H1 (cell line): ENCODE measurements around the gene PTGDS. TPM values are rescaled to one million over a fixed set of nuclear protein-coding genes. Genes with fewer than 3 reads are reported as not detected.

ENCODE experiments used
- CTCF ChIA-PET: fragments of 300-600 bp; sonication (Branson Sonifier 250); formaldehyde crosslinking; loops from one replicate; lab custom pipeline; 2021; ENCODE audit not compliant: partially characterized antibody; lab: Charles Lee
- POLR2A ChIA-PET: fragments of 300-600 bp; sonication (Branson Sonifier 250); formaldehyde crosslinking; loops from one replicate; lab custom pipeline; 2021; ENCODE audit warnings: inconsistent platforms; ENCODE audit not compliant: partially characterized antibody; lab: Charles Lee
- DNase-seq, 2 experiments: peaks; one replicate each; pipeline versions ENCODE4 v3.0.0 to v3.0.0-alpha.2; 2010 to 2022; ENCODE audit warnings: low spot score in 2 of 2, low read depth in 1 of 2, mixed read lengths in 1 of 2
- FAIRE-seq: peaks from 2 replicates; lab custom pipeline; 2011; peaks lifted over from hg19 to GRCh38; lab: Jason Lieb, UNC
- H2AFZ ChIP-seq: 2 replicates; pipeline ENCODE4 v1.8.1; 2012; ENCODE audit warnings: low read length, inconsistent platforms
- H2AK5ac ChIP-seq: 2 replicates; pipeline ENCODE4 v1.6.1; 2013; ENCODE audit warnings: low read depth, low read length
- H2BK120ac ChIP-seq: replicated peaks from 2 replicates; pipeline ENCODE3; 2013; ENCODE audit warnings: low read depth, low read length, inconsistent platforms
- H2BK12ac ChIP-seq: 2 replicates; pipeline ENCODE4 v1.6.1; 2013; ENCODE audit warnings: low read depth, low read length
- H2BK15ac ChIP-seq: 2 replicates; pipeline ENCODE4 v1.6.1; 2013; ENCODE audit warnings: low read length
- H2BK20ac ChIP-seq: 2 replicates; pipeline ENCODE4 v1.6.1; 2013; ENCODE audit warnings: low read length
- H2BK5ac ChIP-seq: 2 replicates; pipeline ENCODE4 v1.6.1; 2013; ENCODE audit warnings: low read depth, low read length
- H3K14ac ChIP-seq: 2 replicates; pipeline ENCODE4 v1.6.1; 2013; ENCODE audit warnings: inconsistent platforms; ENCODE audit not compliant: insufficient read length
- H3K18ac ChIP-seq: 2 replicates; pipeline ENCODE4 v1.6.1; 2013; ENCODE audit warnings: low read length; ENCODE audit errors: extremely low read depth
- H3K23ac ChIP-seq: 2 replicates; pipeline ENCODE4 v1.6.1; 2013; ENCODE audit warnings: inconsistent platforms; ENCODE audit not compliant: insufficient read length
- H3K23me2 ChIP-seq: 2 replicates; pipeline ENCODE4 v1.6.1; 2013; ENCODE audit warnings: low read depth, low read length
- H3K27ac ChIP-seq: 2 replicates; pipeline ENCODE4 v1.6.1; 2011; ENCODE audit warnings: low read depth, low read length, inconsistent platforms
- H3K27me3 ChIP-seq, 4 experiments: replicated peaks in 1 of 4; 1 replicate in 1 of 4; 2 replicates in 3 of 4; pipeline versions ENCODE4 v1.6.1 to v1.8.1; 2011 to 2013; ENCODE audit warnings: low read length in 3 of 4, mild to moderate bottlenecking in 3 of 4, inconsistent platforms in 2 of 4, mixed read lengths in 2 of 4, moderate library complexity in 1 of 4; ENCODE audit not compliant: control insufficient read depth in 3 of 4, insufficient read depth in 3 of 4; ENCODE audit errors: extremely low read depth in 1 of 4
- H3K36me3 ChIP-seq, 4 experiments: 2 replicates each; pipeline versions ENCODE4 v1.6.1 to v1.8.1; 2011 to 2013; ENCODE audit warnings: mild to moderate bottlenecking in 4 of 4, low read length in 3 of 4, moderate library complexity in 2 of 4, control low read depth in 1 of 4, inconsistent platforms in 1 of 4; ENCODE audit not compliant: insufficient read depth in 4 of 4, control insufficient read depth in 2 of 4
- H3K4ac ChIP-seq: replicated peaks from 2 replicates; pipeline ENCODE3; 2013; ENCODE audit warnings: low read length, low read depth, mixed read lengths, inconsistent platforms; ENCODE audit not compliant: insufficient read length
- H3K4me1 ChIP-seq, 4 experiments: replicated peaks in 1 of 4; 1 replicate in 1 of 4; 2 replicates in 3 of 4; pipeline versions ENCODE4 v1.6.1 to v1.8.1; 2011 to 2013; ENCODE audit warnings: low read length in 3 of 4, inconsistent platforms in 2 of 4, mixed read lengths in 1 of 4; ENCODE audit not compliant: insufficient read depth in 4 of 4, control insufficient read depth in 3 of 4
- H3K4me2 ChIP-seq, 2 experiments: 2 replicates each; pipeline versions ENCODE4 v1.6.1 to v1.8.1; 2011 to 2013; ENCODE audit warnings: low read depth in 2 of 2, low read length in 2 of 2, control low read depth in 1 of 2, inconsistent platforms in 1 of 2, mild to moderate bottlenecking in 1 of 2; ENCODE audit not compliant: insufficient read depth in 1 of 2
- H3K4me3 ChIP-seq, 4 experiments: fragments of 200-600, 300-600 bp in 1 of 4; sonication (generic), shearing (Covaris generic), sonication (Bioruptor Twin) in 1 of 4; 2 replicates each; pipeline versions ENCODE4 v1.5.1 to v1.8.1; 2011 to 2016; ENCODE audit warnings: low read length in 4 of 4, low read depth in 3 of 4, control low read depth in 2 of 4, inconsistent platforms in 2 of 4, mild to moderate bottlenecking in 2 of 4, mixed read lengths in 1 of 4, moderate library complexity in 1 of 4; ENCODE audit not compliant: insufficient read depth in 2 of 4; ENCODE audit errors: extremely low read depth in 1 of 4
- H3K56ac ChIP-seq: replicated peaks from 2 replicates; pipeline ENCODE3; 2013; ENCODE audit warnings: low read depth, mild to moderate bottlenecking, mixed read lengths, low read length, inconsistent platforms; ENCODE audit not compliant: insufficient read length
- H3K79me1 ChIP-seq: 2 replicates; pipeline ENCODE4 v1.6.1; 2013; ENCODE audit warnings: low read depth, low read length, control low read depth
- H3K79me2 ChIP-seq, 2 experiments: 2 replicates each; pipeline versions ENCODE4 v1.6.1 to v1.8.1; 2012 to 2013; ENCODE audit warnings: low read length in 2 of 2, mild to moderate bottlenecking in 2 of 2, inconsistent platforms in 1 of 2; ENCODE audit not compliant: insufficient read depth in 2 of 2, control insufficient read depth in 1 of 2
- H3K9ac ChIP-seq, 4 experiments: replicated peaks in 1 of 4; 1 replicate in 1 of 4; 2 replicates in 3 of 4; pipeline versions ENCODE4 v1.6.1 to v1.8.1; 2011 to 2013; ENCODE audit warnings: low read depth in 3 of 4, low read length in 3 of 4, control low read depth in 2 of 4, mild to moderate bottlenecking in 2 of 4, moderate library complexity in 2 of 4, inconsistent platforms in 1 of 4; ENCODE audit errors: extremely low read depth in 1 of 4
- H3K9me3 ChIP-seq, 2 experiments: 2 replicates each; pipeline versions ENCODE4 v1.6.1 to v1.8.1; 2012 to 2013; ENCODE audit warnings: mild to moderate bottlenecking in 2 of 2, moderate library complexity in 2 of 2, control low read depth in 1 of 2, inconsistent platforms in 1 of 2, low read depth in 1 of 2, low read length in 1 of 2, mixed read lengths in 1 of 2; ENCODE audit not compliant: insufficient read depth in 2 of 2
- H4K20me1 ChIP-seq, 2 experiments: replicated peaks in 1 of 2; 2 replicates each; pipeline versions ENCODE3 to v1.8.1; 2011 to 2013; ENCODE audit warnings: inconsistent platforms in 2 of 2, low read length in 2 of 2, mild to moderate bottlenecking in 1 of 2; ENCODE audit not compliant: insufficient read depth in 2 of 2, control insufficient read depth in 1 of 2
- H4K5ac ChIP-seq: 2 replicates; pipeline ENCODE4 v1.6.1; 2013; ENCODE audit warnings: low read length, low read depth, mixed read lengths, inconsistent platforms; ENCODE audit not compliant: insufficient read length
- H4K8ac ChIP-seq: 2 replicates; pipeline ENCODE4 v1.8.0; 2013; ENCODE audit warnings: mild to moderate bottlenecking, moderate library complexity, low read length, inconsistent platforms; ENCODE audit not compliant: insufficient read depth; ENCODE audit errors: extremely low read depth
- H4K91ac ChIP-seq: replicated peaks from 2 replicates; pipeline ENCODE3; 2013; ENCODE audit warnings: low read length, mixed read lengths, inconsistent platforms; ENCODE audit not compliant: insufficient read length
- BCL11A ChIP-seq, 2 experiments: IDR thresholded peaks; one replicate each; pipeline ENCODE4 v1.6.1; 2011; ENCODE audit warnings: low read depth in 2 of 2, low read length in 2 of 2, mild to moderate bottlenecking in 2 of 2
- CEBPB ChIP-seq: IDR thresholded peaks from 2 replicates; pipeline ENCODE4 v1.6.1; 2012; ENCODE audit warnings: low read depth, low read length
- CREB1 ChIP-seq: IDR thresholded peaks from 2 replicates; pipeline ENCODE4 v1.6.1; 2012; ENCODE audit warnings: inconsistent platforms
- CTBP2 ChIP-seq: IDR thresholded peaks from 2 replicates; pipeline ENCODE4 v1.7.0; 2011; ENCODE audit warnings: borderline replicate concordance, mild to moderate bottlenecking, moderate library complexity, mixed read lengths, low read length; ENCODE audit not compliant: insufficient read depth, insufficient read length
- MAFK ChIP-seq: IDR thresholded peaks from 2 replicates; pipeline ENCODE4 v1.6.1; 2012; ENCODE audit warnings: low read depth, mild to moderate bottlenecking, improper control_type of control experiment, low read length
- MAX ChIP-seq: IDR thresholded peaks from 2 replicates; pipeline ENCODE4 v1.6.1; 2012; ENCODE audit warnings: inconsistent platforms
- PHF8 ChIP-seq: fragments of 200-600 bp; sonication (generic); conservative IDR thresholded peaks from 2 replicates; pipeline ENCODE4 v1.7.1; 2012; ENCODE audit warnings: low read depth, mild to moderate bottlenecking, inconsistent platforms, low read length, moderate library complexity
- SAP30 ChIP-seq: fragments of 300-600 bp; sonication (generic); IDR thresholded peaks from 2 replicates; pipeline ENCODE4 v1.7.1; 2012; ENCODE audit warnings: low read length, moderate library complexity, mild to moderate bottlenecking, inconsistent platforms; ENCODE audit not compliant: insufficient read depth, insufficient replicate concordance
- SP2 ChIP-seq: IDR thresholded peaks from 2 replicates; pipeline ENCODE4 v1.6.1; 2012; ENCODE audit warnings: mild to moderate bottlenecking, low read length, inconsistent platforms
- SRF ChIP-seq: IDR thresholded peaks from 2 replicates; pipeline ENCODE4 v1.6.1; 2011; ENCODE audit warnings: mild to moderate bottlenecking, low read depth, low read length, moderate library complexity
- WGBS, 2 experiments: shearing (Covaris generic) in 1 of 2; methylation state at CpG; one replicate each; pipeline versions ENCODE4 v1.1.6 to v1.1.7; 2013 to 2015; ENCODE audit warnings: low lambda C conversion rate in 2 of 2, mixed read lengths in 2 of 2, inconsistent platforms in 1 of 2, low coverage in 1 of 2, missing lambda C conversion rate in 1 of 2; ENCODE audit not compliant: insufficient replicate concordance in 2 of 2, insufficient coverage in 1 of 2, insufficient read length in 1 of 2; ENCODE audit errors: extremely low coverage in 1 of 2, missing lambda C conversion rate in 1 of 2; 5-methylcytosine and 5-hydroxymethylcytosine counted together
- polyA plus RNA-seq, 7 experiments: library from polyadenylated mRNA; depleted of rRNA in 3 of 7; stranded (reverse) in 5 of 7; unstranded in 2 of 7; fragments of >200 nt in 5 of 7; fragments of 200-250 nt in 2 of 7; gene quantifications; 1 replicate in 5 of 7; 2 replicates in 1 of 7; 4 replicates in 1 of 7; pipeline versions ENCODE4 v1.2.1 to v1.2.3, GENCODE V29; 2011 to 2013; ENCODE audit warnings: missing spikeins in 2 of 7, mixed read lengths in 2 of 7
- total RNA-seq: library from RNA; stranded (reverse); fragmentation: NEBNext Ultra II Directional; extraction: Animal tissue kit (Norgen Biotek cat#: 25700); gene quantifications from 2 replicates; pipeline ENCODE4 v1.2.1, GENCODE V29; 2021
- TF ChIP-seq, protein P1 (sequence below): IDR thresholded peaks from 2 replicates; pipeline ENCODE4 v1.6.1; 2012; ENCODE audit warnings: inconsistent platforms

Gene PTGDS
- total and polyA plus RNA-seq, 2 of the 8 experiments (the other 6 are each of a cell fraction or from before 2014, with no cell fraction given), result 1.7 to 2.3 TPM

DNA sequence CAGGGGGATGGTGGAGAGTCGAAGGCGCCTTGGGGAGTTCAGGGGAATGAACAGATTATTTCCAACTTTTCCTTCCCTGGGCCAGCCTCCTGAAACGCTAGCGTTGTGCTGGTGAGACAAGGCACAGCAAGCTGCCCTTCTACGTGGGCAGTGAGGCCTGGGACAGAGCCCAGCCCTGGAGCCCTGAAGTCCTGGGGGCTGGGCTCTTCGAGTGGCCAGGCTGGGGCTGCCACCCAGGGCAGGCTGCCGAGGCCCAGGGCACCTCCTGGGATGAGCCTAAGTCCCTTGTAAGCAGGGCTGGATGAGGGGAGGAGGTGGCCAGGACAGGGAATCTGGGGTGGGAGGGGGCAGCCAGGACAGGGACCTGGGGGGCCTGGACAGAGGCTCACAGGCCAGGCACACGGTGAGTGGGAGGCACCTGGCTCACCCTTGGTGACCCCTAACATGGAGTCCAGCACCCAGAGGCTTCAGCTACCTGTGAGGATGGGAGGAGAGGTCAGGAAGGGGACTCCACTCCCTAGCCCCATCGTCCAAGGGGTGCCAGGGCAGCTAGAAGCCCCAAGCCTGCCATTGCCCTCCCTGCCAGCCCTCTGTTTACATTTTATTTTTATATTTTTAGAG, 26.5 kb upstream of the PTGDS start:
- Histone ChIP-seq H3K27me3 (no peaks in the 10 kb centered on the region), H4K5ac (peak overlapping the region; percentile 32), H3K4me2 (peak overlapping the region; percentile 35 to 86), H3K9me3 (no peaks in the 10 kb centered on the region), H3K79me2 (no peaks in the 10 kb centered on the region), H2AK5ac (peak overlapping the region; percentile 42; the same call in 1 of the 2 replicates), H3K27ac (no peak overlapping the region; the same call in 1 of the 2 replicates), H3K4ac (no peak overlapping the region), H2AFZ (no peak overlapping the region), H3K36me3 (no peaks in the 10 kb centered on the region), H3K4me3 (peak overlapping the region; percentile 36 to 55 (median 49); a peak in 5 of 8 replicates), H3K23me2 (peaks cover 3% of the 10 kb centered on the region; the same call in 1 of the 2 replicates), H4K91ac (peak overlapping the region; percentile 73), H2BK20ac (no peak overlapping the region), H2BK15ac (0 out of 2 replicates have a peak overlapping the region, but pooled peaks have one; percentile 67), H3K56ac (no peak overlapping the region), H4K8ac (peak overlapping the region; percentile 90), H3K18ac (peak overlapping the region; percentile 97), H3K14ac (no peak overlapping the region), H3K23ac (no peak overlapping the region), H2BK120ac (no peak overlapping the region), H3K79me1 (no peaks in the 10 kb centered on the region), H2BK12ac (peak overlapping the region; percentile 71; the same call in 1 of the 2 replicates), H3K9ac (no peak overlapping the region; a peak in 1 of 7 replicates), H2BK5ac (0 out of 2 replicates have a peak overlapping the region, but pooled peaks have one; percentile 86), H3K4me1 (peaks cover 0 to 14% (median 10%) of the 10 kb centered on the region in 4 experiments; a peak in 5 of 7 replicates), H4K20me1 (peaks cover 0 to 2% of the 10 kb centered on the region in 2 experiments)
- 66% methylated on average over 7 of the region's 9 CpGs; no CpG with 5 or more reads in 1 of the 2 experiments for WGBS, 2 experiments
- FAIRE-seq, result no peak
- no peak for DNase-seq
- POLR2A ChIA-PET, result interaction anchor here (1.0 to 1.3 kb wide), 3 partner anchors 8 to 42 kb away, joined by 3 to 5 read pairs (median 3); no protein-coding TSS in a partner anchor
- CTCF ChIA-PET, result interaction anchor here (0.6 to 5.2 kb wide), 4 partner anchors 25 to 119 kb away, joined by 3 to 21 read pairs (median 11); partner anchors contain the start of gene SAPCD2
- TF ChIP-seq MAFK (no peak), CREB1 (no peak), PHF8 (no peak), SAP30 (no peak), MAX (no peak), SRF (no peak), SP2 (no peak), CTBP2 (no peak), BCL11A (IDR thresholded peaks at IDR 0.05; ENCODE audit: low read depth in 2 of 2, low read length in 2 of 2) (no peak), CEBPB (no peak)
- TF ChIP-seq, protein P1, sequence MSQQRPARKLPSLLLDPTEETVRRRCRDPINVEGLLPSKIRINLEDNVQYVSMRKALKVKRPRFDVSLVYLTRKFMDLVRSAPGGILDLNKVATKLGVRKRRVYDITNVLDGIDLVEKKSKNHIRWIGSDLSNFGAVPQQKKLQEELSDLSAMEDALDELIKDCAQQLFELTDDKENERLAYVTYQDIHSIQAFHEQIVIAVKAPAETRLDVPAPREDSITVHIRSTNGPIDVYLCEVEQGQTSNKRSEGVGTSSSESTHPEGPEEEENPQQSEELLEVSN, result no peak
